A549 (cell line): ENCODE measurements around the gene DHRS7B. TPM values are rescaled to one million over a fixed set of nuclear protein-coding genes. Genes with fewer than 3 reads are reported as not detected.

Experiments used
- ATAC-seq, 2 experiments: fragments of 200-7000 bp in 1 of 2; fragments of >200 bp in 1 of 2; cut with Nextera tagmentation in 1 of 2; cut with Tn5 transposase in 1 of 2; 3 replicates each; pipeline versions ENCODE4 v1.8.0 to v1.9.1; 2018 to 2020; ENCODE audit warnings: mild to moderate bottlenecking in 1 of 2, moderate library complexity in 1 of 2
- CTCF ChIA-PET: fragments of 300-600 bp; sonication (Branson Sonifier 250); formaldehyde crosslinking; extraction: SDS; loops from one replicate; lab custom pipeline; 2021; ENCODE audit warnings: antibody characterized with exemption, inconsistent platforms; lab: Yijun Ruan, JAX
- POLR2A ChIA-PET: fragments of 350-600 bp; formaldehyde crosslinking; extraction: SDS; loops from one replicate; lab custom pipeline; 2021; ENCODE audit warnings: antibody characterized with exemption, inconsistent platforms; lab: Yijun Ruan, JAX
- DNase-seq, 2 experiments: peaks; one replicate each; pipeline versions ENCODE4 v3.0.0 to v3.0.0-alpha.2; 2011 to 2016; ENCODE audit warnings: low read depth in 1 of 2, low spot score in 1 of 2
- FAIRE-seq: peaks from 2 replicates; lab custom pipeline; 2011; peaks lifted over from hg19 to GRCh38; lab: Jason Lieb, UNC
- H3K27ac ChIP-seq, 2 experiments: fragments of >200 bp; sonication (Bioruptor Twin); formaldehyde crosslinking; 3 replicates each; pipeline ENCODE4 v1.5.1; 2016 to 2017
- H3K4me1 ChIP-seq: fragments of >200 bp; sonication (Bioruptor Twin); formaldehyde crosslinking; 3 replicates; pipeline ENCODE4 v1.6.1; 2016
- H3K4me2 ChIP-seq: fragments of >200 bp; sonication (Bioruptor Twin); formaldehyde crosslinking; 3 replicates; pipeline ENCODE4 v1.6.1; 2016
- H3K4me3 ChIP-seq: fragments of >200 bp; sonication (Bioruptor Twin); formaldehyde crosslinking; 3 replicates; pipeline ENCODE4 v1.5.1; 2016
- H3K9me3 ChIP-seq: fragments of >200 bp; sonication (Bioruptor Twin); formaldehyde crosslinking; 3 replicates; pipeline ENCODE4 v1.6.1; 2016
- CHD4 ChIP-seq: fragments of 200-600 bp; sonication (generic); IDR thresholded peaks from 2 replicates; pipeline ENCODE4 v1.6.1; 2016; ENCODE audit warnings: antibody characterized with exemption, mild to moderate bottlenecking, borderline replicate concordance
- EHMT2 ChIP-seq: fragments of 200-600 bp; sonication (generic); IDR thresholded peaks from 2 replicates; pipeline ENCODE4 v1.6.1; 2016; ENCODE audit warnings: antibody characterized with exemption, low read depth, mild to moderate bottlenecking, moderate library complexity
- ELK1 ChIP-seq: fragments of 150-350 bp; IDR thresholded peaks from 2 replicates; pipeline ENCODE4 v1.6.1; 2014; ENCODE audit warnings: low read depth, mild to moderate bottlenecking, low read length
- FOSB ChIP-seq: fragments of 250-450 bp; sonication (Bioruptor Pico); IDR thresholded peaks from 2 replicates; pipeline ENCODE4 v1.5.0; 2020; ENCODE audit warnings: mild to moderate bottlenecking, moderate library complexity
- FOXS1 ChIP-seq: fragments of 250-450 bp; sonication (Bioruptor Pico); IDR thresholded peaks from 2 replicates; pipeline ENCODE4 v1.5.0; 2020; ENCODE audit warnings: mild to moderate bottlenecking, moderate library complexity
- GATA3 ChIP-seq: IDR thresholded peaks from 2 replicates; pipeline ENCODE4 v1.6.1; 2012; ENCODE audit warnings: borderline replicate concordance
- HES2 ChIP-seq: fragments of >200 bp; sonication (Bioruptor Twin); formaldehyde crosslinking; IDR thresholded peaks from 2 replicates; pipeline ENCODE4 v1.6.1; 2016
- HMGXB4 ChIP-seq: fragments of 250-450 bp; sonication (Bioruptor Pico); IDR thresholded peaks from 2 replicates; pipeline ENCODE4 v1.5.0; 2021; ENCODE audit warnings: mild to moderate bottlenecking, moderate library complexity, borderline replicate concordance
- HOXB13 ChIP-seq: fragments of 250-450 bp; sonication (Bioruptor Pico); IDR thresholded peaks from 2 replicates; pipeline ENCODE4 v1.5.0; 2020; ENCODE audit warnings: low read depth, mild to moderate bottlenecking, moderate library complexity
- JUNB ChIP-seq: fragments of >200 bp; sonication (Bioruptor Twin); formaldehyde crosslinking; IDR thresholded peaks from 2 replicates; pipeline ENCODE4 v1.6.1; 2016
- KDM1A ChIP-seq: fragments of 200-600 bp; sonication (generic); IDR thresholded peaks from 2 replicates; pipeline ENCODE4 v1.6.1; 2016; ENCODE audit warnings: low read depth, mild to moderate bottlenecking
- MAFK ChIP-seq: fragments of 450-650 bp; IDR thresholded peaks from 2 replicates; pipeline ENCODE4 v1.6.1; 2014; ENCODE audit not compliant: partially characterized antibody
- MYC ChIP-seq: IDR thresholded peaks from 2 replicates; pipeline ENCODE4 v1.6.1; 2012; ENCODE audit warnings: mild to moderate bottlenecking, inconsistent platforms, low read length, improper control_type of control experiment, borderline replicate concordance
- NPAS2 ChIP-seq: fragments of 250-450 bp; sonication (Bioruptor Pico); IDR thresholded peaks from 2 replicates; pipeline ENCODE4 v1.8.0; 2022; ENCODE audit warnings: mild to moderate bottlenecking, moderate library complexity, borderline replicate concordance
- PBX3 ChIP-seq: IDR thresholded peaks from 2 replicates; pipeline ENCODE4 v1.6.1; 2012
- POLR2A ChIP-seq: IDR thresholded peaks from 2 replicates; pipeline ENCODE4 v1.6.1; 2012; ENCODE audit warnings: mild to moderate bottlenecking, low read length
- POLR2AphosphoS2 ChIP-seq: conservative IDR thresholded peaks from 2 replicates; pipeline ENCODE4 v1.6.1; 2012; ENCODE audit warnings: low read length, improper control_type of control experiment, inconsistent platforms
- RCOR1 ChIP-seq: fragments of 150-350 bp; IDR thresholded peaks from 2 replicates; pipeline ENCODE4 v1.6.1; 2014; ENCODE audit warnings: antibody characterized with exemption, low read length, low read depth
- RNF2 ChIP-seq: fragments of 200-600 bp; sonication (generic); IDR thresholded peaks from 2 replicates; pipeline ENCODE4 v1.6.1; 2016; ENCODE audit warnings: low read depth, mild to moderate bottlenecking, antibody characterized with exemption, moderate library complexity, borderline replicate concordance
- SREBF2 ChIP-seq: fragments of 450-650 bp; IDR thresholded peaks from 2 replicates; pipeline ENCODE4 v1.6.1; 2014; ENCODE audit warnings: mild to moderate bottlenecking, moderate library complexity
- USF2 ChIP-seq: fragments of 450-650 bp; IDR thresholded peaks from 2 replicates; pipeline ENCODE4 v1.6.1; 2014; ENCODE audit warnings: antibody characterized with exemption
- ZNF302 ChIP-seq: fragments of 250-450 bp; sonication (Bioruptor Pico); IDR thresholded peaks from 2 replicates; pipeline ENCODE4 v1.9.0; 2021; ENCODE audit warnings: inconsistent platforms, mild to moderate bottlenecking, moderate library complexity
- ZSCAN20 ChIP-seq: fragments of 250-450 bp; sonication (Bioruptor Pico); IDR thresholded peaks from 2 replicates; pipeline ENCODE4 v1.8.0; 2022; ENCODE audit warnings: mild to moderate bottlenecking, moderate library complexity
- WGBS: methylation state at CpG from one replicate; pipeline ENCODE4 v1.1.6; 2017; ENCODE audit errors: missing lambda C conversion rate; 5-methylcytosine and 5-hydroxymethylcytosine counted together
- polyA plus RNA-seq, 4 experiments: library from polyadenylated mRNA; depleted of rRNA in 3 of 4; stranded (reverse); fragments of >200 nt; fragmentation: RNase III in 1 of 4; extraction: RNeasy Plus Mini Kit Qiagen cat#74134 plus additional on column Dnase treatment in 1 of 4; gene quantifications; 2 replicates in 3 of 4; 3 replicates in 1 of 4; pipeline ENCODE4 v1.2.3, GENCODE V29; 2011 to 2017

DHRS7B gene
- polyA plus RNA-seq, 2 of the 4 experiments (the other 2 are of a cell fraction) = 23.6 to 25.4 TPM

GRCh38 chr17:21201874-21202273 is 75.1 kb downstream of the DHRS7B start:
- WGBS = 95% methylated on average over 11 of the region's 11 CpGs
- FAIRE-seq = no peak
- Histone ChIP-seq H3K9me3 (no peaks in the 10 kb centered on the region), H3K27ac (no peak overlapping the region), H3K4me3 (no peak overlapping the region), H3K4me1 (no peaks in the 10 kb centered on the region), H3K4me2 (no peak overlapping the region)
- DNase-seq = no peak
- CTCF ChIA-PET = interaction anchor here (1.2 to 2.2 kb wide), 2 partner anchors 12 to 102 kb away, joined by 3 to 8 read pairs; no protein-coding TSS in a partner anchor
- TF ChIP-seq SREBF2 (no peak), JUNB (no peak), POLR2AphosphoS2 (no peak), HMGXB4 (CRISPR knock-in tag) (no peak), EHMT2 (no peak), ZSCAN20 (CRISPR knock-in tag) (no peak), CHD4 (no peak), USF2 (no peak), MYC (no peak), HOXB13 (CRISPR knock-in tag) (no peak), RNF2 (no peak), HES2 (no peak), FOSB (CRISPR knock-in tag) (no peak), GATA3 (no peak), POLR2A (no peak), MAFK (no peak), ELK1 (no peak), KDM1A (no peak), ZNF302 (CRISPR knock-in tag) (no peak)
- POLR2A ChIA-PET = interaction anchor here (1.2 kb wide), 1 partner anchor 12 kb away, joined by 4 read pairs; the partner anchor contains the start of gene TMEM11
- ATAC-seq = no peak

- H3K4me1 ChIP-seq = no peaks in the 10 kb centered on the region
- no peaks in the 10 kb centered on the region for H3K9me3 ChIP-seq
- H3K4me3 ChIP-seq = no peak overlapping the region
- H3K27ac ChIP-seq = no peak overlapping the region
- CTCF ChIA-PET = interaction anchor here (1.2 kb wide), 1 partner anchor 103 kb away, joined by 3 read pairs; no protein-coding TSS in a partner anchor
- POLR2A ChIA-PET = no interaction called here
- no peak for DNase-seq
- FAIRE-seq = no peak
- 83% methylated on average over 9 of the region's 12 CpGs for WGBS
- no peak overlapping the region for H3K4me2 ChIP-seq
- peak in 1 of 2 experiments; percentile 16; a peak in 1 of 6 replicates for ATAC-seq
- TF ChIP-seq NPAS2 (CRISPR knock-in tag) = no peak
- no peak for TF ChIP-seq FOXS1 (CRISPR knock-in tag)
- no peak for TF ChIP-seq PBX3
- no peak for TF ChIP-seq EHMT2
- no peak for TF ChIP-seq CHD4
- no peak for TF ChIP-seq RCOR1
- no peak for TF ChIP-seq RNF2
- no peak for TF ChIP-seq HES2
Measured at GRCh38 chr17:21202512-21202911, 75.7 kb downstream of the DHRS7B start.
